SU-DHL-6 (cell line): ENCODE results near the gene TAB2.

Experiments
- EZH2phosphoT487 ChIP-seq: fragments of 200-600 bp; sonication (generic), shearing (Covaris generic); conservative IDR thresholded peaks from 2 replicates; pipeline ENCODE4 v1.6.1; 2018; ENCODE audit warnings: mild to moderate bottlenecking, antibody characterized with exemption, low read length, moderate library complexity, mixed read lengths
- TF ChIP-seq, protein P1 (sequence below): fragments of 200-600 bp; sonication (generic); IDR thresholded peaks from one replicate; pipeline ENCODE4 v1.5.1; 2017; ENCODE audit warnings: antibody characterized with exemption, mild to moderate bottlenecking, low read length, moderate library complexity; ENCODE audit not compliant: insufficient read depth, poor library complexity, severe bottlenecking

DNA sequence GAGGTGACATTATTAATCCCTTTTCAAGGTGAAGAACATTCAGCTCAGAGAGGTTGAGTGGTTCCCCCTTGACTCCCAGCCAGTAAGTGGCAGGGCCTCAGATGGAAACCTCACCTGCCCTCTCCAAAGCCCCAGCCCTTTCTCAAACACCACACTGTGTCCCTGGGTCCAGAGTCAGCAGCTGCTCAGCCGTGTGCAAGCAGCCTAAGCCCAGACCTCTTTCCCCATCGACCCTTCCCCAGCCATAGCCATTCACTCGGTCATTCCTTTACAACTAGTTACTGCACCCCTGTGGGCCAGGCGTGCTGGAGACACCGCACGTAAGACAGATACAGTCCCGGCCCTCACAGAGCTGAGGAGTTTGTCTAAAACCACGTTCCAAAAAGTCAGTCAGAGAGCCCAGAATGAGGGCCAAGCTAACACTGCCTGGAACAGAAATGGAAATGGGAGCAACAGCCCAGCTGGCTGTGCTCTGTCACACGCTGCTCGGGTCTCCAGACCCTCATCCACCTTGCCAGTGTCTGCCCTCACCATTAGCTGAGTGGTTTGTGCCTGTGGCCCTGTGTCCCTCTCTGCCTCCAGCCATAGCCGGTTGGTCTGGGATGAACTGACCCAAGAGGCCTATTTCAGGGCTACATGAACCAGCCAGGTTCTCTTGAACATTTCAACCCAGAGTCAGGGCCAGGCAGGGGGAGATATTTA, 137.7 kb downstream of the TAB2 start:
- TF ChIP-seq, protein P1, sequence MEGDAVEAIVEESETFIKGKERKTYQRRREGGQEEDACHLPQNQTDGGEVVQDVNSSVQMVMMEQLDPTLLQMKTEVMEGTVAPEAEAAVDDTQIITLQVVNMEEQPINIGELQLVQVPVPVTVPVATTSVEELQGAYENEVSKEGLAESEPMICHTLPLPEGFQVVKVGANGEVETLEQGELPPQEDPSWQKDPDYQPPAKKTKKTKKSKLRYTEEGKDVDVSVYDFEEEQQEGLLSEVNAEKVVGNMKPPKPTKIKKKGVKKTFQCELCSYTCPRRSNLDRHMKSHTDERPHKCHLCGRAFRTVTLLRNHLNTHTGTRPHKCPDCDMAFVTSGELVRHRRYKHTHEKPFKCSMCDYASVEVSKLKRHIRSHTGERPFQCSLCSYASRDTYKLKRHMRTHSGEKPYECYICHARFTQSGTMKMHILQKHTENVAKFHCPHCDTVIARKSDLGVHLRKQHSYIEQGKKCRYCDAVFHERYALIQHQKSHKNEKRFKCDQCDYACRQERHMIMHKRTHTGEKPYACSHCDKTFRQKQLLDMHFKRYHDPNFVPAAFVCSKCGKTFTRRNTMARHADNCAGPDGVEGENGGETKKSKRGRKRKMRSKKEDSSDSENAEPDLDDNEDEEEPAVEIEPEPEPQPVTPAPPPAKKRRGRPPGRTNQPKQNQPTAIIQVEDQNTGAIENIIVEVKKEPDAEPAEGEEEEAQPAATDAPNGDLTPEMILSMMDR, result no peak
- no peak for TF ChIP-seq EZH2phosphoT487
